CD14-positive monocyte (primary cell): ENCODE data around the gene FCHO1. TPM values are rescaled to one million over a fixed set of nuclear protein-coding genes. Genes with fewer than 3 reads are reported as not detected.

ENCODE experiments used
- DNase-seq, 3 donors: peaks; one replicate each; pipeline ENCODE4 v3.0.0-alpha.2; 2011 to 2022
- H2AFZ ChIP-seq: 2 replicates; pipeline ENCODE4 v1.6.0; 2012; ENCODE audit warnings: mild to moderate bottlenecking, low read depth, low read length, inconsistent platforms; ENCODE audit not compliant: insufficient read depth, poor library complexity, severe bottlenecking
- H3K27ac ChIP-seq, 2 donors: 1 replicate in 1 of 2; 2 replicates in 1 of 2; pipeline ENCODE4 v1.5.1; 2012 to 2013; ENCODE audit warnings: low read length in 2 of 2, control low read depth in 1 of 2, inconsistent platforms in 1 of 2, low read depth in 1 of 2, mild to moderate bottlenecking in 1 of 2
- H3K27me3 ChIP-seq, 2 donors: one replicate each; pipeline versions ENCODE4 v1.6.0 to v1.6.1; 2011 to 2013; ENCODE audit warnings: low read length in 2 of 2; ENCODE audit not compliant: control insufficient read depth in 2 of 2, insufficient read depth in 2 of 2
- H3K36me3 ChIP-seq, 2 donors: replicated peaks in 1 of 2; 1 replicate in 1 of 2; 2 replicates in 1 of 2; pipeline versions ENCODE4 v1.5.1 to v1.6.1; 2012 to 2013; ENCODE audit warnings: low read length in 2 of 2, control low read depth in 1 of 2, inconsistent platforms in 1 of 2, mild to moderate bottlenecking in 1 of 2; ENCODE audit not compliant: insufficient read depth in 2 of 2, control insufficient read depth in 1 of 2
- H3K4me1 ChIP-seq, 2 donors: 1 replicate in 1 of 2; 2 replicates in 1 of 2; pipeline versions ENCODE4 v1.5.1 to v1.6.1; 2012 to 2013; ENCODE audit warnings: low read length in 2 of 2, control low read depth in 1 of 2, inconsistent platforms in 1 of 2, mild to moderate bottlenecking in 1 of 2, moderate library complexity in 1 of 2; ENCODE audit not compliant: insufficient read depth in 2 of 2, control insufficient read depth in 1 of 2
- H3K4me2 ChIP-seq: replicated peaks from 2 replicates; pipeline ENCODE3; 2012; ENCODE audit warnings: low read length, moderate library complexity, mild to moderate bottlenecking; ENCODE audit not compliant: poor library complexity, severe bottlenecking; ENCODE audit errors: extremely low read depth
- H3K4me3 ChIP-seq, 3 experiments: fragments of 200-600 bp in 1 of 3; sonication (generic) in 1 of 3; replicated peaks in 1 of 3; 1 replicate in 2 of 3; 2 replicates in 1 of 3; pipeline ENCODE4 v1.5.1; 2011 to 2013; ENCODE audit warnings: low read length in 3 of 3, mild to moderate bottlenecking in 3 of 3, control low read depth in 2 of 3, low read depth in 2 of 3, inconsistent platforms in 1 of 3, moderate library complexity in 1 of 3
- H3K79me2 ChIP-seq: 2 replicates; pipeline ENCODE4 v1.6.0; 2012; ENCODE audit warnings: mild to moderate bottlenecking, control low read depth, inconsistent platforms, low read length, moderate library complexity; ENCODE audit not compliant: insufficient read depth
- H3K9ac ChIP-seq: 2 replicates; pipeline ENCODE4 v1.6.0; 2017; ENCODE audit warnings: low read length, mild to moderate bottlenecking; ENCODE audit not compliant: insufficient read depth, poor library complexity, severe bottlenecking
- H3K9me3 ChIP-seq, 2 donors: replicated peaks in 1 of 2; 1 replicate in 1 of 2; 2 replicates in 1 of 2; pipeline versions ENCODE4 v1.5.1 to v1.6.1; 2012 to 2013; ENCODE audit warnings: low read length in 2 of 2, control low read depth in 1 of 2; ENCODE audit not compliant: control insufficient read depth in 1 of 2, insufficient read depth in 1 of 2
- H4K20me1 ChIP-seq: 2 replicates; pipeline ENCODE4 v1.6.0; 2012; ENCODE audit warnings: mild to moderate bottlenecking, low read length, control low read depth, moderate library complexity; ENCODE audit not compliant: insufficient read depth
- H3K27ac Mint-ChIP-seq, 7 donors: one replicate each; pipeline ENCODE4 v1.8.0; 2020; ENCODE audit warnings: mild to moderate bottlenecking in 7 of 7, mixed read lengths in 7 of 7, moderate library complexity in 6 of 7, inconsistent platforms in 2 of 7
- H3K27me3 Mint-ChIP-seq, 3 donors: one replicate each; pipeline ENCODE4 v1.8.0; 2021 to 2022; ENCODE audit warnings: low read depth in 3 of 3, mild to moderate bottlenecking in 3 of 3, mixed read lengths in 3 of 3, moderate library complexity in 3 of 3, inconsistent platforms in 1 of 3
- H3K36me3 Mint-ChIP-seq, 2 donors: one replicate each; pipeline ENCODE4 v1.8.0; 2020; ENCODE audit warnings: mixed read lengths in 2 of 2, inconsistent platforms in 1 of 2, mild to moderate bottlenecking in 1 of 2
- H3K4me1 Mint-ChIP-seq: one replicate; pipeline ENCODE4 v1.8.0; 2020; ENCODE audit warnings: mild to moderate bottlenecking, mixed read lengths
- H3K4me3 Mint-ChIP-seq, 2 donors: one replicate each; pipeline ENCODE4 v1.8.0; 2020; ENCODE audit warnings: mild to moderate bottlenecking in 2 of 2, mixed read lengths in 2 of 2, moderate library complexity in 1 of 2
- H3K9me3 Mint-ChIP-seq, 7 donors: one replicate each; pipeline ENCODE4 v1.8.0; 2020 to 2022; ENCODE audit warnings: mixed read lengths in 7 of 7, mild to moderate bottlenecking in 6 of 7, moderate library complexity in 6 of 7, inconsistent platforms in 2 of 7
- CTCF ChIP-seq: fragments of 200-600 bp; IDR thresholded peaks from one replicate; pipeline ENCODE4 v1.8.0; 2022; ENCODE audit warnings: antibody characterized with exemption, mild to moderate bottlenecking
- WGBS: methylation state at CpG from one replicate; pipeline ENCODE4 v1.1.5; 2013; ENCODE audit warnings: missing lambda C conversion rate; ENCODE audit not compliant: insufficient coverage; 5-methylcytosine and 5-hydroxymethylcytosine counted together
- intact Hi-C, 2 donors: fragments of 100-400 bp; cut with micrococcal nuclease; formaldehyde crosslinking; loops; one replicate each; pipeline versions ENCODE4 v1.15.0 to v1.15.1; 2023
- polyA plus RNA-seq, 3 donors: library from polyadenylated mRNA; depleted of rRNA in 1 of 3; unstranded in 2 of 3; stranded (reverse) in 1 of 3; fragments of 300-500 nt in 2 of 3; fragments of >200 nt in 1 of 3; fragmentation: Illumina TruSeq in 2 of 3; gene quantifications; 1 replicate in 2 of 3; 2 replicates in 1 of 3; pipeline ENCODE4 v1.2.3, GENCODE V29; 2012 to 2021

Gene FCHO1
- polyA plus RNA-seq, 3 donors: 11.4 to 32.0 (median 13.4) TPM

DNA sequence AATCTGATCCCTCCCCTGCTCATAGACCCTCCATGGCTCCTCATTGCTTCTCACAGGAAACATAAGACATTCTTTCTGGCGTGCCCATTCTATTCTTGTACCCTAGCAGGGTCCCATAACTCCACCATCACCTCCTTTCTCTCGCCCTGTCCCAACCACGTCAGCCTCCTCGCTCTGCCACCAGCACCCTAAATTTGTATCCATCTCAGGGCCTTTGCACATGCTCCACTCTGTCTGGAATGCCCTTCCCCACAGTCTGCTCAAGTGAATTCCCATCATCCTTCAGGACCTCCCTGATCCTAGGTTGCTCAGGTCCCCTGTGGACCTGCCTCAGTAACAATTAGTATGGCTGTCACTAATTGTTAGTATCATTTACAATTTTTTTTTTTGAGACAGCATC, 54.1 kb downstream of the FCHO1 start:
- 94% methylated on average over 4 of the region's 4 CpGs for WGBS
- Histone ChIP-seq H3K27ac (no peak overlapping the region), H3K27me3 (peaks cover 0 to 14% of the 10 kb centered on the region in 2 donors), H3K4me2 (no peak overlapping the region), H2AFZ (no peak overlapping the region), H3K36me3 (no peaks in the 10 kb centered on the region), H3K9me3 (no peaks in the 10 kb centered on the region), H3K79me2 (no peaks in the 10 kb centered on the region), H3K9ac (no peak overlapping the region), H4K20me1 (no peaks in the 10 kb centered on the region), H3K4me1 (peaks cover 19 to 20% of the 10 kb centered on the region in 2 donors), H3K4me3 (no peak overlapping the region)
- peaks cover 23% of the 10 kb centered on the region for H3K4me1 Mint-ChIP-seq
- DNase-seq: no peak
- no peak overlapping the region for H3K4me3 Mint-ChIP-seq
- TF ChIP-seq CTCF: no peak
- intact Hi-C loops: no loop called here
- peaks cover 0 to 6% of the 10 kb centered on the region in 2 donors for H3K36me3 Mint-ChIP-seq
- peaks cover 0 to 5% (median 1%) of the 10 kb centered on the region in 7 donors for H3K9me3 Mint-ChIP-seq
- peak overlapping the region in 2 of 7 donors; percentile 21 to 27 for H3K27ac Mint-ChIP-seq
- peaks cover 24 to 41% (median 26%) of the 10 kb centered on the region in 3 donors for H3K27me3 Mint-ChIP-seq

DNA sequence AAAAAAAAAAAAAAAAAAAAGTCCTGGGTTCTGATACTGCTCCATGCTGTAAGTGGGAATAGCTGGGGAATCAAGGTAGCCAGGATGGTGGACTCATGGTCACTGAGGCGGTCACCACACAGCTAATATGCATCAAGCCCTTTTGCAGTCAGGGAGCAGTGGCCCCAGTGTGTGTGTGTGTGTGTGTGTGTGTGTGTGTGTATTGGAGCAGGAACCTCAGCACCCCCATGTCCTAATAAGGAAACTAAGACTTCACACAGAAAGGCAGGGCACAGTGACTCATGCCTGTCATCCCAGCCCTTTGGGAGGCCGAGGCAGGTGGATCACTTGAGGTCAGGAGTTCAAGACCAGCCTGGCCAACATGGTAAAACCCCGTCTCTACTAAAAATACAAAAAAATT, 55.7 kb downstream of the FCHO1 start:
- Mint-ChIP-seq H3K9me3 (peaks cover 0 to 3% (median 1%) of the 10 kb centered on the region in 7 donors), H3K4me3 (peak overlapping the region in 1 of 2 donors; percentile 76), H3K4me1 (peaks cover 23% of the 10 kb centered on the region), H3K36me3 (peaks cover 0 to 6% of the 10 kb centered on the region in 2 donors), H3K27ac (peak overlapping the region in 2 of 7 donors; percentile 36 to 61), H3K27me3 (peaks cover 18 to 32% (median 25%) of the 10 kb centered on the region in 3 donors)
- Histone ChIP-seq H3K36me3 (no peaks in the 10 kb centered on the region), H3K79me2 (no peaks in the 10 kb centered on the region), H3K27ac (no peak overlapping the region), H3K9ac (no peak overlapping the region), H4K20me1 (no peaks in the 10 kb centered on the region), H3K4me2 (no peak overlapping the region), H3K4me3 (no peak overlapping the region), H3K9me3 (no peaks in the 10 kb centered on the region), H3K4me1 (peaks cover 19 to 20% of the 10 kb centered on the region in 2 donors), H2AFZ (no peak overlapping the region), H3K27me3 (peaks cover 0 to 14% of the 10 kb centered on the region in 2 donors)
- intact Hi-C loops: no loop called here
- TF ChIP-seq CTCF: no peak
- peak; percentile 21 to 51 (median 26) for DNase-seq
- 47% methylated on average over 2 of the region's 3 CpGs for WGBS
